GM19023 (cell line): Measurements from ENCODE around the gene PANK4.
"Not testable (repeated sequence)": the region's sequence is repeated elsewhere in the genome, so short reads cannot be mapped to it uniquely, and the experiment has no call there.

ENCODE experiments used
- ATAC-seq: cut with Tn5 transposase; IDR thresholded peaks from one replicate; pipeline ENCODE4 v1.9.1; 2021; ENCODE audit warnings: mild to moderate bottlenecking, moderate library complexity; ENCODE audit not compliant: unreplicated experiment

The PANK4 gene

GRCh38 chr1:2559509-2560298 lies 33.3 kb upstream of the PANK4 start:
- no peak for ATAC-seq

GRCh38 chr1:2558861-2559260 lies 32.5 kb upstream of the PANK4 start:
- ATAC-seq, result no peak

GRCh38 chr1:2558420-2558819 lies 32.0 kb upstream of the PANK4 start:
- ATAC-seq, result no peak

- no peak for ATAC-seq
Observed at GRCh38 chr1:2557482-2558400, 31.3 kb upstream of the PANK4 start.

- ATAC-seq, result peak; percentile 10
Observed at GRCh38 chr1:2556678-2557481, 30.5 kb upstream of the PANK4 start.

- peak; percentile 36 for ATAC-seq
Observed at GRCh38 chr1:2556277-2556677, 29.9 kb upstream of the PANK4 start, which contains the start of gene TNFRSF14. Gene TNFRSF14 (plus strand): TSS chr1:2556371. CDS start chr1:2556665, 294 bp downstream.

- ATAC-seq, result peak; percentile 33
Observed at GRCh38 chr1:2555634-2556276, 29.4 kb upstream of the PANK4 start.

GRCh38 chr1:2554621-2555387 lies 28.4 kb upstream of the PANK4 start:
- ATAC-seq, result no peak

- ATAC-seq, result no peak
Observed at GRCh38 chr1:2553871-2554620, 27.6 kb upstream of the PANK4 start.

- not testable (repeated sequence) for ATAC-seq
Observed at GRCh38 chr1:2553076-2553475, 26.7 kb upstream of the PANK4 start.

- no peak for ATAC-seq
Observed at GRCh38 chr1:2552189-2552588, 25.8 kb upstream of the PANK4 start.

- not testable (repeated sequence) for ATAC-seq
Observed at GRCh38 chr1:2551544-2551943, 25.1 kb upstream of the PANK4 start.

GRCh38 chr1:2550309-2550861 lies 24.0 kb upstream of the PANK4 start:
- not testable (repeated sequence) for ATAC-seq

GRCh38 chr1:2549367-2550029 lies 23.1 kb upstream of the PANK4 start:
- ATAC-seq, result not testable (repeated sequence)

- peak; percentile 8 for ATAC-seq
Observed at GRCh38 chr1:2548068-2548589, 21.7 kb upstream of the PANK4 start.

- no peak for ATAC-seq
Observed at GRCh38 chr1:2547210-2548067, 21.0 kb upstream of the PANK4 start.
